LHCN-M2 (cell line): Measurements from ENCODE around the gene TTC8. TPM values are rescaled to one million over a fixed set of nuclear protein-coding genes. Genes with fewer than 3 reads are reported as not detected.
"Not testable (repeated sequence)": the region's sequence is repeated elsewhere in the genome, so short reads cannot be mapped to it uniquely, and the experiment has no call there.

ENCODE experiments used
- DNase-seq: peaks from one replicate; pipeline ENCODE4 v3.0.0-alpha.2; 2012; ENCODE audit warnings: low read depth
- total RNA-seq: library from RNA; depleted of rRNA; stranded (reverse); fragments of >200 nt; gene quantifications from 2 replicates; pipeline ENCODE4 v1.2.3, GENCODE V29; 2014

The TTC8 gene
- total RNA-seq, 1 experiment from 2014 or later, result 23.0 TPM

DNA sequence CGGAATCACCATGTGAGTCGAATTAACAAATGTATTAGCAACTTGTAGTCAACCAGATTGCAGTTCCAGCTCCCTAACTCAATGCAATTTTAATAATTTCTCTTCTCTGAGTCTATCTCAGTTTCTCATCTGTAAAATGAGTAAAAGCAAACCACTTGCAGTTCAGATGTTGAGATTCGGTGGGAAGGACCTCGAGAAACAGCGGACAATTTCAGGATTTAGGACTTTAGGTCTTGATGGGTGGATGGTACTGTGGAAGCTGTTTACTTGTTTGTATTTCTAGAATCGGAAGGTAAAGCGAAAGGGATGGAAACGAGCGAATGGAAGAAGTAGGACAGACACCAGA is 510 bp upstream of the TTC8 start:
- DNase-seq, result no peak

DNA sequence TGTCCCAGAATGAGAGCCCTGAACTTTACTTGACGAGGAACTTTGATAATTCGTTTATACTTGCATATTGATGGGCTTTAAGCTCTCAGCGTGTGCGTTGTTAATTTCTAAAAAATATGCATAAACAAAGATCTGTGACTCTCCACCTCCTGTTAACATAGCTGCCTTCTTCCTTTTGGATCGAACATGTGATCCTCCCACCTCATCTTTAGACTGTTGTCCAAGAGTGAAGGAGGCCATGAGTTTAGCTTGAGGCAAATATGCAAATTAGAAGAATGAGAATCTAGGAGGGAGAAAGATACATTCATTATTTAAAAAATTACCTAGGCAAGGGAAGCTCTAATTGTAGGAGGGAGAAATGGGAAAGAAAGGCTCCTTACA is 617 bp downstream of the TTC8 start:
- DNase-seq, result no peak

DNA sequence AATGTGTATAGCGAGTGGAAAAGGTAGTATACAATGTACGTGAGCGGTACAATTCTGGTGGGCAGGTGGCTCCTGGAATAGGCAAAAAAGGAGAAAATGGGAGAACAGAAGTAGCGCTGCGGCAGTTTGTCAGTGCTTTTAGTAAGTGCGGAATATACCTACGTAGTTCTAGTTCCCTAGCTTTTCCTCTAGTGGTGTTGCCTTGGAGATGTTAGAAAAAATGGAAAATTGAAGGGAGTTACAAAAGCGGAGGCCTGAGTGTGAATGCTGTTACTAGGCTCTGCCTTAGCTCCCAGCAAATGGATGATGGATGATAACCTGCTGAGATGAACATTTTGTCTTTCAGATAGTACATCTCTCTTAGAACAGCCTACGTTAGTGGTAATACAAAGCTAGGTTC is 1.1 kb downstream of the TTC8 start:
- no peak for DNase-seq

DNA sequence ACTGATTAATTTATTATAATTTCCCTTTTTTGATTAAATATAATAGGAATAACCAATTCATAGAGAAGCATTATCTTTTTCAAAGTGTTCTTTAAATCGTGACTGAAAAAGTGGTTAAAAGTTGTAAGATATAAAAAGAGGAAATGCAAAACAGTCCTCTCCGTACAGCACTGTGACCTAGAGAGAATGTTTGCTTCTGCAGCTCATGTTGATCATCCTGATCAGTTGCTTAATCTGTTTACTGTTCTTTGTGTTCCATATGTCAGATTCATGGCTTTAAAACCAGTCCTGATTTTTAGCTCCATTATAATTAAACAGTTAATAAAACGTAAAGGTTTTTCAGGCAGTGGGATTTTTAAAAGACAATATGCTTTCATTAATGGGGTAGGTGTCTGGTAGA is 4.7 kb downstream of the TTC8 start:
- DNase-seq, result no peak

DNA sequence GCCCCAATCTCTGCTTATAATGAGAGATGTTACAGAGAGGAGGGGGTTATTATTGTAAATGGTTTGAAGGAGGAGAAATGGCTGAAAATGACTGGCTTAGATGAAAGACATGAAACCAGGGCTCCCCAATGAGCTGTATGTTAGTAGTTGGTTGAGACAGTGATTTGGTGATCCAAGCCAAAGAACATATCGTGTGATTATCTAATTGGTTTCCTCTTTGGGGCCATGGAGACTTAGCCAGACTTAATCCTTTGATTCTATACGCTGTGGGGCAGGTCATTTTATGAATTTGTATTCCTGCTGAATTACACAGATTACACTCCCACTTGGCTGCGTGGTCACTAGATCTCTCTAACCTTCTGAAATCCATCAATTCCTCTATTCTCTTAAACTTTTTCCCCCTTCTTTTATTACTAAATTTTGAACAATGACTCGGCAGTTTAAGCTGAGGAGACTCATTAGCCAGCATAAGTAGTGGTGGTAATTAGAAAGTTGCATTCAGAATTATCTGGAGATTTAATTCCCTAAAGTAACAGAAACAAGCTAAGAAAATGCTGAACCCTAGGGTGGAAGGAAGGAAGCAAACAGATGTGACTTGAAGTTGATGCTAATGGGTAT is 5.3 kb downstream of the TTC8 start:
- no peak for DNase-seq

DNA sequence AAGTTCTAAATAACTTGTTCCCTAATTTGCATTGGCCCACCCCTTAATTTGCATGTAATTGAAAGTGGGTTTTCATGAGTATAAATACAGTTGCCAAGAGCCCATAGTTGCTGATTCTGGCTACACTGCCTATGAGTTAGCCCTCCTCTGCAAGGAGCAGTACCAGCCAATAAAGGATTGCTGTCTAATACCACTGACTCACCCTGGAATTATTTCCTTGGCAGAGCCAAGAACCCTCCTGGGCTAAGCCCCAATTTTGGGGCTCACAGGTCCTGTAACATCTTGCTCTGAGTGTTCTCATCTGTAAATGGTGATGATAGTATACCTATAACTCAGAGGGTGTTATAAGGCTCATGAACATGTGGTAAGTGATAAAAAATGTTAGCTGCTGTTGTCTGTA is 6.8 kb downstream of the TTC8 start:
- DNase-seq, result peak; percentile 46

DNA sequence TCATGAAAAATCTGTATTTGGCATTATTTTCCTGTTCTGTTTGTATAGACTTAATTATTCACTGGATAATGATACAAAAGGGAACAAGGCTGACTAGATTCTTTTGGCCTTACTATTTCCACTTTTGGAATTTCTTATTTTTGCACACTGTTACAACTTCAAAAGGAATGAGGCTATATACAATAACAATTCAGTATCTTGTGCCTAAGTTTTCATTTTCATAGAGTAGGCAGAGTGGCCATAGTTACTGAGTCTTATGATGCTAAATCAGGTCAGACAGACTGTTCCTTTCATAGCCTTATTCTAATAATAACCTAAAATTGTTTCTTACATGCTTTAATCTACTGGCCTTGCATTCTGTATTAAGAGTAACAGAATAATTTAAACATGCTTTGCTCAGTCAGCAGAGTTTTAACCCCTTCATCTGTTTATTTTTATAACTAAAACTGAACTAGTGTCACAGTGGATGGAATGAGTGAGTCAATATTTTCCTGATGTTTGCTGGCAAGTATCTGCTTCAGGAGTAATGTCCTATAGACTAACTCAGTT is 10.5 kb downstream of the TTC8 start:
- DNase-seq, result peak; percentile 54

DNA sequence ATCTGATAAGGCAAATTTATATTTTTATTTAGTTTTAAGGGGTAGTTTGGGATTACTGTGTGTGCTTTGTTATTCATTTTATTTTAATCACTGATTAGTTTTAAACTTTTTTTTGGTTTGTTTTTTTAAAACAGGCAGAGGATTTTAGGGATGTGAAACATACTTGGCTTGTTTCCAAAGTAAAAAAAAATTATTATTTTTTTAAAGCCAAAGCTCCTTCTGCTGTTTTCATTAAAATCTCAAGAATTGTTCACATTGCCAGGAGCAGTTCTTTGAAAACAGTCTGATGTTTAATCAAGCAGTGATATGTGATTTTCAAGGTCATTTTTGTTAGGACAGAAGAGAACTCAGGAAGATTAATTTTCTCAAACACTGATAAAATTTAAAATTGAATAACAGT is 11.2 kb downstream of the TTC8 start:
- DNase-seq, result no peak

DNA sequence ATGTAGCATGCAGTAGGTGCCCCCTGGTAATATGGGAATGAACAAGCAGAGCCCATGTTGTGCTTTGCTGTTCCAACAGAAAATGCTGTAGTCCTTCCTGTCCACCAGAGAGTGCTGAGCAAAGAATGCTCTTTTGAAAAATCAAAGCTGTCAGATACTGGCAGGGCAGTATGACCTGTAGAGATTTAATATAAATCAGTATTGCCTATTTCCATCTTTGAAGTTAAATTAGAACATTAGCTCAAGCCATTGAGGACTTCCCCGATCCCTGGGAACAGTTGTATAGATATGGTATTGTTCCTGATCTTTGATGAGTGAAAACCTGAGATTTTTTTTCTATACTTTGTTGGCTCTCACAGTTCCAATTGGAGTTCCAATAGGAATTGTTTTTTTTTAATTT is 13.0 kb downstream of the TTC8 start:
- no peak for DNase-seq

DNA sequence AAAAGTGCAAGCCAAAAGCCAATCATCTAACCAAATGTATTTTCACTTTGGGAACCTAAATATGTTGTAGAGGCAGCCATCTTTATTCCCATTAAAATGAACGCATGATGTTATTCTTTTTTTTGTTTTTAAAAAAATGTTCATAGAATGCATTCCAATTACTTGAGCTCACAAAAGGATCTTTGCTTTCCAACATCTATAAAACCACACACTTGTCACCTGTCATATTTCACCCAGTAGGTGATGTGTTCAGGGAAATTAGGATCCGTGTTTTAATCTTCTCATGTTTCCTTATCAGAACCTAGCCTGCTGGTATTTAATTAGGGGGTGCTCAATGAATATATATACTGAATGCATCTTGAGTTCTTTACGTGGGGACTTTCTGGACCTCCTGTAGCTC is 13.6 kb downstream of the TTC8 start:
- no peak for DNase-seq

DNA sequence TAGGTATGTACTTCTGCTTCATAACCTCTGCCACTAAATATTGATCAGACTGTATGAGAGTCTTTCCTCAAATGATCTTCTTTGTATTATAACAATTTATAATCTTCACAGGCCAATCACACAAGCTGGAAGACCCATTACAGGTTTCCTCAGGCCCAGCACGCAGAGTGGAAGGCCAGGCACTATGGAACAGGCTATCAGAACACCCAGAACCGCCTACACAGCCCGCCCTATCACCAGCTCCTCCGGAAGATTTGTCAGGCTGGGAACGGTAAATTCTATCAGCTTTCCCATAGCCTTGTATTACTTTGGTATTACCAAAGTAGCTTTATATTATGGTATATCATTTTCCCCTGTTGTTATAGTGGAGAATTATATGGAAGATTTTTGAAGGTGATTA is 16.5 kb downstream of the TTC8 start:
- no peak for DNase-seq

DNA sequence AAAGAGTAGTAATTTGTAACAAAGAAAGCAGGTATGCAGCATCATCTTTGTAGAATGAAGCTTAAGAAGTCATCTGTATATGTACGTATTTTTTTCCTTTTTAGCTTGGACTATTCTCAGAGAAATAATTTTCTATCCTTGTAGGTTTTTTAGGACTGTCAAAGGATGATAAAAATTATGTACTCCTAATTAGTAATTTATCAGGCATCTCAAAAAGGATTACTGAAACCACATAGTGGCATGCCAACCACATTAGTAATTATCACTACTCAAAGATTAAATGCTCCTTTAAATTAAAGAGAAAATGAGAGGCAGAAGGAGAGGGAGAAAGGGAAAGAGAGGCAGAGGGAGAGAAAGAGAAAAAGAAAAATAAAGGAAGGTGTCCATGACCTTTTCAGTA is 17.3 kb downstream of the TTC8 start:
- DNase-seq, result peak; percentile 25

DNA sequence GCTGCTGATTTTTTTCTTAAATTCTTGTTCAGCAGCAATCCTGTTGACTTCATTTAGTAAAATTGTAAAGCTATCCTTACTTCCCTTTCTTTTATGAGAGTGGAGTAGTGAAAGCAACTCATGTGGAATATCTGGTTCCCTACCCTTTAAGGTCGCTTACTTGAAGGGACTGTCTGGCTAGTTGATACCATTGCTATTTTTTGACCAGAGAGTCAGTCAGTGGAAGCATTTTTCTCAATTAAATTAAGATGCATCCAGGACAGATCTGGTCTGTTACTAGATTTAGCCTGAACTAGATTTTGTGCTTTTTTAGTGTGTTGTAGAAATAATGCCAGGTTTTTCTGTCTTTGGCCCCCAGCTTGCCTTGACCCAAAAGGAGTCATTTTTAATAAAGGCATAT is 18.0 kb downstream of the TTC8 start:
- DNase-seq, result no peak

DNA sequence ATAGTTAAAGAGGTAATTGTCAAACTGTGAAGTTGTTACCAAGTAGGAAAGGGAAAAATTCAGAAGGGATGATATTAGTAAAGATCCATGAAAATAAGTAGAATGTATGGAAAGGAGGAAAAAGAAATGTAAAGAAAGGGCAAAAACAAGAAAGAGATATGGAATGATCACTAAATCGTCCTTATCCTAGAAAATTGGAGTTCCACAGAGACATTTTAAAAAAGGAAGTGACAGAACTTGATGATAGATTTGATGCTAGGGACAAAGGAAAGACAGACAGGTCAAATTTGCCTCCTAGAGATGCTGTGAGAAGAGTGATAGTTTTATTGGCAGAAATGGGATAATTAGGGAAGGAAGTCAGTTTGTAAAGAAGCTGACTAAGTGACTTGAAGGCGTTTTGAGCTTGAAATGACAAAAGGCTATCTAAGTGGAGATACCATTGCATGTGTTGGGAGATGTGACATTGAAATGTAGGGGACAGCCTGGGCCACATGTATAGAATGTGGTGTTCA is 20.6 kb downstream of the TTC8 start:
- no peak for DNase-seq

DNA sequence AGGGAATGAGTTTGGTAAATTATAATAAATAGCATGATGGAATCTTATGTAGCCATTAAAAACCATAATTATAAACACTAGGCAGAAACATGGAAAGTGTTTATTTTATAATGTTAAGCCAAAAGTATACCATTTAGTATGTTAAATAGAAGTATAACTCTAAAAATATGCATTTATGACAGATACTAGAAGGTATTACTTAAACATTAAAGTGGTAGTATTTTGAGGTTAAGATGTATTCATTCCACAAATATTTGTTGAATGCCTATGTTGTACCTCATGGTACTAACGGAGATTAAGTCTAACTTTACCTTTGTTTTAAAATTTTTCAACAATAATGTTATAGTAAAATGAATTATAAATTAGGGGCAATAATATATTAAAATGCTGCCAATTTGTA is 24.1 kb downstream of the TTC8 start:
- no peak for DNase-seq

DNA sequence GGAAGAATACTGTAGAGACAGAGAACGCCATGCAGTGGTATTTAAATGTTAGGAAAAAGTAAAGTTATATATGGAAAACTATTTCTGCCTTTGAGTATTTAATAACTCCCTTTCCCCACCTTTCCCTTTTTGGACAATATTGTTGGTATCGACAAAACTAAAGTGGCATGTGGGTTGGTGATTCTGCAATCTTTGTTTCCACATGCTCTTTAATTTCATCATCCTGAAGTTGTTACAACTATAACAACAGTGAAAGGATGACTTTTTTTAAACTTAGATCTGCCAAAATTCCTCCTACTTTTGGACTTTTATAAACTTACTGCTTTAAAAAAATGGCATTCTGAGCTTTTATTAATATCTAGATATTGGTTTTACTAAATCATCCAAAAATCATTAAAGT is 25.3 kb downstream of the TTC8 start:
- DNase-seq, result no peak

DNA sequence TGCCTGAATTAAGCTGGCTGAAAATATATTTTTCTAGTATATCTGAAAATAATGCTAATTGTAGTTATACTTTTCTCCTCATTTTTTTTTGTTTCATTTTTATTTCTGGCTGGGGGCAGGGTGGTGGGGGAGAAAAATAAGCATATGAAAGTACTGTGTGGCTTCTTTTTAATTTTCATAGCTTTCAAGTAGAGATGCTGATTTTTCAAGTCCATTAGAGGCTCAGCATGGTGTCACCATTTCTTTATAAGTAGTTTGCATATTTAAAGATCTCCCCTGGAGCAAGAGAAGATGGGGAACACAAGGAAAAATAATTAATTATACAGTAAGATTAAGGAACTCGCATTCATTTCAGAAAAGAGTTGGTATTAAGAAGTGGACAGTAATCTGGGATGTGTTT is 27.1 kb downstream of the TTC8 start:
- DNase-seq, result no peak

DNA sequence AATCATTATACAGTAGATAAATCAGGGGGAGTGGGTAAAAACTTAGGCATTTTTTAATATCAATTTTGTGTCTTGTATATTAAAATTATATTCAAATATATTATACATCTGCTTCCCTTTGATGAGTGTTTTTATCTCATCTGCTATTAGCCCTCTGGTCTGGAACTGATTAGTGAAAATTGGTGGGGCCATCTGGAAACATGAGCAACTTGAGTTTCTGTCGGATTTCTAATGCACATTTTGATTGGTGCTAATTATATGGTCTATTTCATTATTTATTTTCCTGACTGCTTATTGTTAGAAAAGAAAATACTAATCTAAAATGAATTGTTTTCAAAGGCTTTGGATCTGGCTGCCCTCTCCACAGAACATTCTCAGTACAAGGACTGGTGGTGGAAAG is 28.2 kb downstream of the TTC8 start:
- no peak for DNase-seq

DNA sequence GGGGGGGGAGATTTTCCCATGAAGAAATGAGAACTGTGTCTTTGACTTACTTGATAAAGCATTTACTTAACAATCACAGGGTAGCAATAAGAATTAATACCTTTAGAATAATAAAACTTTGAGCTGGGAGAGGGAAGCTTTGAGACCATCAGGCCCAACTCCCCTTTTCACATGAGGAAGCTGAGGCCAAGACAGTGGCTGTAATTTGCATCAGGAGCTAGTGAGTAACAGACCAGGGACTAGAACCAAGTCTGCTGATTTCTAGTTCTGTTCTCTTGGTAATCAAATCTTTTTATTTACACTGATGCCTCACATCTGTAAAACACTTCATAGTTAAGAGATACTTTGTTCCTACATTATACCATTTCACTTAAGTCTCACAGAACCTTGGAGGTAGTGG is 28.7 kb downstream of the TTC8 start:
- no peak for DNase-seq

DNA sequence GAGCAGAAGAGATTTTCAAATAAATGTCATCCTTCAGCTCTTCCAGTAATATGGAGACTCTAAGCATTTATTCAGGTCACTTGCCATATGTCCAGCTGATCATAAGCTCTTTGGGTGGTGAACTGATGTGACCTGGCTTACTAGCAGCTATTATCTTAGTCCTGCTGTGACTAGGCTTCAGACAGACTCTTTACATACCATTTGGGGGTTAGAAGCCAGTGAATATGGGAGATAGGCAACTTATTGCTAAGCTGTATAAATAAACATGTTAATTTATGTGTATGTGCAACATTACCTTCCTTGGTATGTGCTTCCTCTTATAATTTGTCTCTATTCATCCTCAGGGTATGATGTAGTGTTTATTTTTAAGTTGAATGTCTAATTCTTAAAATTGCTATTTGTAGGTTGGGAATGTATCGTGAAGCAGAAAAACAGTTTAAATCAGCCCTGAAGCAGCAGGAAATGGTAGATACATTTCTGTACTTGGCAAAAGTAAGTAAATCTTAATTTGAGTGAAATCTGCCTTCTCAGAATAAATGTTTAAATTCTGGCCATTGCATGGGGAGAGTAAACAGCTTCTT is 32.4 kb downstream of the TTC8 start:
- no peak for DNase-seq

DNA sequence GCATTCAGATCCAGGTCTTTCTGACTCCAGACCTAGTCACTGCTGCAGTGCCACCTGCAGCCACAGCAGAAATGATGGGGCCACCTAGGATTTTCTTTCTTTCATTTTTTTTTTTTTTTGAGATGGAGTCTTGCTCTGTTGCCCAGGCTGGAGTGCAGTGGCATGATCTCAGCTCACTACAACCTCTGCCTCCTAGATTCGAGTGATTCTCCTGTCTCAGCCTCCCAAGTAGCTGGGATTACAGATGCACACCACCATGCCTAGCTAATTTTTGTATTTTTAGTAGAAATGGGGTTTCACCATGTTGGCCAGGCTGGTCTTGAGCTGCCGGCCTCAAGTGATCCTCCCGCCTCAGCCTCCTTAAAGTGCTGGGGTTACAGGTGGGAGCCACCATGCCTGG is 33.4 kb downstream of the TTC8 start:
- DNase-seq, result not testable (repeated sequence)

DNA sequence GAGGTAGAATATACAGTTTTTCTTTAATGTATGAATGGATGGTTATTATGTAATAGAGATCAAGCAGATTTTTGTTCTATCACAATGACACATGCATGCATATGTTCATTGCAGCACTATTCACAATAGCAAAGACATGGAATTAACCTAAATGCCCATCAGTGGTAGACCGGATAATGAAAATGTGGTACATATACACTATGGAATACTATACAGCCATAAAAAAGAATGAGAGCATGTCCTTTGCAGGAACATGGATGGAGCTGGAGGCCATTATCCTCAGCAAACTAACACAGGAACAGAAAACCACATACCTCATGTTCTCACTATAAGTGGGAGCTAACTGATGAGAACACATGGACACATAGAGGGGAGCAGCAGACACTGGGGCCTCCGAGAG is 34.7 kb downstream of the TTC8 start:
- DNase-seq, result not testable (repeated sequence)

DNA sequence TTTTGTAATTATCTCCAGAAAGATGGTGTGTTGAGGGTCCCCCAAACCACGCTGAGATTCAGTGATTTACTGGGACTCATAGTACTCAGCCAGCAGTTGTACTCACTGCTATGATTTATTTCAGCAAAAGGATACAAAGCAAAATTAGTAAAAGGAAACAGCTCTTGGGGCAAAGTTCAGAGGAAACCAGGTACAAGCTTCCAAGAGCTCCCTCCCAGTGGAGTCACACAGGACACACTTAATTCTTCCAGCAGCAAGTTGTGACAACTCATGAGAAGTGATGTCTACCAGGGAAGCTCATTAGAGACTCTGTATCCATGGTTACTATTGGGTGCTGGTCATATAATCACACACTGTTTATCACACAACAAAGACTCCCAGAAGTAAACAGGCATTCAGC is 38.7 kb downstream of the TTC8 start:
- no peak for DNase-seq

DNA sequence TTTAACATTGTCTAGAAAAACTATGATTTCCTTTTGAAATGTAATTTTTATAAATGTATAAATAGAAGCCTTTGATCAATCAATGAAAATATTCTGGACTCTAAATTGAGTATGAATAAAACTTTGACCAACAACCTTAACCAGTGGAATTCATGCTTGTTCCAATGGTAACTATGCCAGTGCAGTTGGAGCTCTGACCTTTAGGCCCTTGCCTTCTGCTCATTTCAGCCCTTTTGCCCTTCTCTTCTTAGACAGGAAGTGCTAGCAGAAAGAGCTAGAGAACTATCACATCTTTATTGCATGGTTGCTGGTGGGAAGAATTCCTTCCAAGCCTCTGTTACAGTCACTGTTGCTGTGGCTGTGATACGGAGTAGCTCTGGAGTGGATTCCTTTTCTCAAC is 39.7 kb downstream of the TTC8 start:
- no peak for DNase-seq
